ENCODE results near the gene FXYD4. TPM values are rescaled to one million over a fixed set of nuclear protein-coding genes. Genes with fewer than 3 reads are reported as not detected.

Gene FXYD4
- total RNA-seq, 1 experiment from 2014 or later = not detected

GRCh38 chr10:43342279-43343125, 28.9 kb upstream of the FXYD4 start:
- in situ Hi-C loops (cut with HindIII; ENCODE audit: low sequenced_read_pairs) = no loop called here
- DNase-seq (ENCODE audit: low spot score) = no peak

DNA sequence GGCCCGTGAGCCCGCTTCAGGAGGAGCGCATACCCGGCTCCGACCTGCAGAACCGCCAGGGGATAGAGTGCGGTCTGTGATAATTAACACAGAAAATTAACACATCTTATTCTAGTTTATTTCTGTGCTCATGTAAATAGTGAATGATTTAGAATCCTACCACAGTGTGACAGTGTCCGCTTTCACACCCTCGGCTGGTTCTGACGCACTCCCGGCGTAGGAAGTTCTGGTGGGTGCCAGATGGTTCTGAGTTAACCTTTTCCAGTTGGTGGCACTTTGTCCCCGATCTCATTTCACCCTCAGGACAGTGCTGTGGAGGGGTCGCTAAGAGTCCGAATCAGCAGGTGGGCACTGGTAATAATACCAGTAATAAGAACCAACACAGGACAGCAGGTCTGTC, 28.3 kb upstream of the FXYD4 start:
- no peak for DNase-seq (ENCODE audit: low spot score)
- in situ Hi-C loops (cut with HindIII; ENCODE audit: low sequenced_read_pairs) = no loop called here

GRCh38 chr10:43344051-43344450, 27.4 kb upstream of the FXYD4 start:
- DNase-seq (ENCODE audit: low spot score) = no peak
- in situ Hi-C loops (cut with HindIII; ENCODE audit: low sequenced_read_pairs) = no loop called here

DNA sequence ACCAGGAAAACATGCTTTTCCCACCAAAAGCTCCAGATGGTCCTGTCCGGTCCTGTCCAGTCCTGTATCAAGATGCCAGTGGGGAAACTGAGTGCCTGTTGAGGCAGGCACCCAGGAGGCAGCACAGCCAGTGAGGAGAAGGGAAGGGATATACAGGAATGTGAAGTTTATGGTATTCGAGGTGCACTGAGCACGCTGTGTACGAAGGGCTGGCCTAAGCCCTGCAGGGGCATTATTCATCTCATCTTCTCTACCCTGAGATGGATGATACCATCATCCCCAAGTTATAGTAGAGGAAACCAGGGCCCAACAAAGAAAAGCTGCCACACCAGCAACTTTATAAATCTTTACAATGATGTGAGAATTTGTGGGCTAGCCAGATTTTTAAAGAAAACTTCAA, 23.4 kb upstream of the FXYD4 start:
- in situ Hi-C loops (cut with HindIII; ENCODE audit: low sequenced_read_pairs) = no loop called here
- no peak for DNase-seq (ENCODE audit: low spot score)

GRCh38 chr10:43348511-43349312, 22.7 kb upstream of the FXYD4 start:
- in situ Hi-C loops (cut with HindIII; ENCODE audit: low sequenced_read_pairs) = no loop called here
- peak; percentile 71 for DNase-seq (ENCODE audit: low spot score)

DNA sequence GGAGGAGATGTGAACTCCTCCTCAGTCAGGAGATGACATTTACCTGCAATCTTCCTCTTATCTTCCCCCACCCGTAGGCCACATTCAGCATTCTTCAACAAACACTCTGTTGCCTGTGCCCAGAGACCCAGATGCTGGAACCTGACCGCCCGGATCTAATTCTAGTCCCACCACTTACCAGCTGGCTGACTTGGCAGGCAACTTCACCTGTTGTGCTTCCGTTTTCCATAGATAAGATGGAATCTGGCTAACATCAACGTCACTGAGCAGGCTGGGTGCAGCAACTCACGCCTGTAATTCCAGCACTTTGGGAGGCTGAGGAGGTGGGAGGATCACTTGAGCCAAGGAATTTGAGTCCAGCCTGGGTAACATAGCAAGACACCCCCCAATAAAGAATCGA, 21.3 kb upstream of the FXYD4 start:
- in situ Hi-C loops (cut with HindIII; ENCODE audit: low sequenced_read_pairs) = no loop called here
- no peak for DNase-seq (ENCODE audit: low spot score)

DNA sequence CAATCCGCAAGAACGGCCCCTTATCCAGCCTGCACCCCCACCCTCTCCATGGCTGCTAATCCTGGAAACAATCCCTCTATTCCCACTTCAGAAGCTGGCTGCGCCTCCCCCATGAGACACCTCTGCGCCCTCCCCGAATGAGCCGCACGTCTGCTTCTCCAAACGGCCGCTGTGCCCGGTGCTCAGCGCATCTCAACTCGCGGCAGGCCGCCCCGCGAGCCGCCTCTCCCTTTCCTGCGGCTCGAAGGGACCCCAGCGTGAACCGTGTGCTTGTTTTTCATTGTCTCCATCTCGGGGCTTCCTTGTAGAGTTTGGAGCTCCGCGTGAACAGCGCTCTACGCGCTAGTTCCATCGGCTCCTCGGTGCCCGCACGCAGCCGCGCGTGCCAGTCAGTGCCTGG, 20.8 kb upstream of the FXYD4 start:
- DNase-seq (ENCODE audit: low spot score) = no peak
- in situ Hi-C loops (cut with HindIII; ENCODE audit: low sequenced_read_pairs) = no loop called here

GRCh38 chr10:43351301-43351700, 20.1 kb upstream of the FXYD4 start:
- in situ Hi-C loops (cut with HindIII; ENCODE audit: low sequenced_read_pairs) = no loop called here
- DNase-seq (ENCODE audit: low spot score) = no peak

DNA sequence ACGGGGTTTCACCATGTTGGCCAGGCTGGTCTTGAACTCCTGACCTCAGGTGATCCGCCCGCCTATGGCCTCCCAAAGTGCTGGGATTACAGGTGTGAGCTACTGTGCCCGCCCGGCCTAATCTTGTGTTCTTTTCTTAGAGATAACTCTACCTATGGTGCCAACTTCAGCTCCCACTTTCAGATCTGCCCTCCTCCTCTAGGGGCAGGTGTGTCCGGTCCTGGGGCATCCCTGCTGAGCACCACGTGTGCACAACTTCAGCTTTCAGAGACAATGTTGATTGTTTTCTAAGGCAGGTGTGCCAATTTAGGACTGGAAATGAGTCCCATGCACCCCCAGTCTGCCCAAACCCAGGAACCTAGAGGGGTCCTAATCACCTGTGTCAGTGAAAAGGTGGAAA, 18.5 kb upstream of the FXYD4 start:
- in situ Hi-C loops (cut with HindIII; ENCODE audit: low sequenced_read_pairs) = no loop called here
- no peak for DNase-seq (ENCODE audit: low spot score)

- in situ Hi-C loops (cut with HindIII; ENCODE audit: low sequenced_read_pairs) = no loop called here
- DNase-seq (ENCODE audit: low spot score) = no peak
These were observed 17.7 kb upstream of the FXYD4 start for GRCh38 chr10:43353495-43354329.

DNA sequence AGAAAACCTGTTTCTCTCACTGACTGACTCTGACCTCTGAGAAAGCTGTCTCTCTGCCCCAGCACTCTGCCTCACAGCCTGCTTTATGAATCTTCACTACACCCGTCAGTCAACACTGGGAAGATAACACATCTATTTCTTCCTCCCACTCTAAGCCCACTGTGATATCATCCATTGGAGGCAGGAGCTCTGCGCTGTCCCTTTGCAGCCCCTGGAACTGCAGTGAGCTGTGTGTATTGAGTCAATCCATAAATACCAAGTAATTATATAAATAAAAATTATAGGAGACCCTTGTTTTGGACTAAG, 17.2 kb upstream of the FXYD4 start:
- in situ Hi-C loops (cut with HindIII; ENCODE audit: low sequenced_read_pairs) = no loop called here
- no peak for DNase-seq (ENCODE audit: low spot score)

DNA sequence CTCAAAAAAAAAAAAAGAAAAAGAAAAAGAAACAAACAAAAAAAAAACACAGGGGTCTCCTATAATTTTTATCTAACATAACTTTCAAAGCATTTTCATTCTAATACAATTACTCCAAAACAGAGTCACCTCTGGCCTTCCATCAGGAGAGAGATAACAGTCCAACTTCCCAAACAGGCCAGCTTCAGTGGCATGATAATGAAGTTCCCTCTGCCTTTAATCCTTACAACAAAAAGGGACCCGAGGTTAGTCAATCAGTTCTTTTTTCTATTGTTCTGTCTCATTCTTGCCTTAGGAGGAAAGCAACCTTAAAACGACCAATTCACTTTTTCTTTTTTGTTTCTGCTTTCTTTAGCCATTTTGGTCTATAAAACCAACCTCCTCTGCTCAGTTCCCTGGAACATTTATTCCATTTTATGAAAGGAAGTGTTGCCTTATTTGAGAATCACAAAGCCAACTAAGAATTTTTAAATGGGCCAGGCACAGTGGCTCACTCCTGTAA, 16.5 kb upstream of the FXYD4 start:
- no peak for DNase-seq (ENCODE audit: low spot score)
- in situ Hi-C loops (cut with HindIII; ENCODE audit: low sequenced_read_pairs) = no loop called here

- in situ Hi-C loops (cut with HindIII; ENCODE audit: low sequenced_read_pairs) = no loop called here
- DNase-seq (ENCODE audit: low spot score) = no peak
These were observed 15.6 kb upstream of the FXYD4 start for GRCh38 chr10:43355749-43356371.

- in situ Hi-C loops (cut with HindIII; ENCODE audit: low sequenced_read_pairs) = no loop called here
- no peak for DNase-seq (ENCODE audit: low spot score)
These were observed 11.3 kb upstream of the FXYD4 start for GRCh38 chr10:43360086-43360485.

- DNase-seq (ENCODE audit: low spot score) = peak; percentile 25
- in situ Hi-C loops (cut with HindIII; ENCODE audit: low sequenced_read_pairs) = no loop called here
These were observed 9.8 kb upstream of the FXYD4 start for GRCh38 chr10:43361547-43362190.

DNA sequence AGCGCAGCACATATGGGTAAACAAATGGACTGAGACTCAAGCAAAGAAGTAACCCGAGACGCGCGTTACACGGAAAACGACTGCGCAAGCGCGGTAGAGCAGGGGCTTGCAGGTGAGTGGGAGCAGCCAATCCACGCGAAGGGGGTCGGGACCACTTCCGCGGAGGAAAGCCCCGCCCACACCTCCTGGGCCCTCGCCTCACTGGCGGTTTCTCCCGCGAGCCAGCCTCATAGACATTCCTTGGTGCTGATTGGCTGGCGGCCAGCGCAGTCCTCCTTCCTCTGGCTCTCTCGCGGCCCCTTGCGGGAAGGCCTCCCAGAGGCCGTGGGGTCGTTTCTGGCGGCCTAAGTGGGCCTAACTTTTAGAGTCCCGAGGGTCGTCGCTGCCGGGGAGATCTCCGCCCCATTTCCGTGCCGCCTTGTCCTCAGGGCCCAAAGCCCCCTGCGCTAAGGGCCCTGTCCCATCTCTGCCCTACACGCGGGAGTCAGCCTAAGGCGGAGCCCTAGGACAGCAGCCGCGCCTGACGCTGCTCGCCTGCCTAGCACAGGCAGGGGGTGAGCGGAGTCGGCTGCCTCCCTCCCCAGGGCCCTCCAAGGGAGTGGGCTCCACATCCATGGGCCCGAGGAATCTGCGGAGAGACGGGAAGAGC, 9.1 kb upstream of the FXYD4 start:
- in situ Hi-C loops (cut with HindIII; ENCODE audit: low sequenced_read_pairs) = no loop called here
- DNase-seq (ENCODE audit: low spot score) = peak; percentile 91

GRCh38 chr10:43365001-43365400, 6.4 kb upstream of the FXYD4 start:
- DNase-seq (ENCODE audit: low spot score) = no peak
- in situ Hi-C loops (cut with HindIII; ENCODE audit: low sequenced_read_pairs) = no loop called here

GRCh38 chr10:43369921-43370320, 1.5 kb upstream of the FXYD4 start:
- DNase-seq (ENCODE audit: low spot score) = no peak
- in situ Hi-C loops (cut with HindIII; ENCODE audit: low sequenced_read_pairs) = no loop called here

Data from G401 (cell line).